Loucy (cell line): ENCODE results near the gene PLBD1.

Experiments
- H2AFZ ChIP-seq: fragments of 200-600 bp; sonication (generic); 2 replicates; pipeline ENCODE4 v1.6.0; 2016; ENCODE audit warnings: antibody characterized with exemption, mild to moderate bottlenecking, low read length, moderate library complexity
- H3F3A ChIP-seq: fragments of 200-600 bp; 2 replicates; pipeline ENCODE4 v1.6.0; 2016; ENCODE audit warnings: antibody characterized with exemption, low read depth, mild to moderate bottlenecking
- H3K27me3 ChIP-seq: fragments of 200-600 bp; sonication (generic); 2 replicates; pipeline ENCODE4 v1.6.1; 2014; ENCODE audit warnings: low read length, mild to moderate bottlenecking; ENCODE audit not compliant: insufficient read depth, poor library complexity, severe bottlenecking
- H3K36me3 ChIP-seq: fragments of 200-600 bp; sonication (generic); 2 replicates; pipeline ENCODE4 v1.6.1; 2016; ENCODE audit warnings: low read length; ENCODE audit not compliant: insufficient read depth
- H3K4me1 ChIP-seq: fragments of 200-600 bp; sonication (generic); 2 replicates; pipeline ENCODE4 v1.5.1; 2014; ENCODE audit warnings: low read length, mild to moderate bottlenecking; ENCODE audit not compliant: insufficient read depth, poor library complexity, severe bottlenecking
- H3K4me2 ChIP-seq: fragments of 200-600 bp; sonication (generic); 2 replicates; pipeline ENCODE4 v1.6.0; 2014; ENCODE audit warnings: antibody characterized with exemption, low read length, low read depth, mild to moderate bottlenecking; ENCODE audit not compliant: poor library complexity, severe bottlenecking
- H3K4me3 ChIP-seq: fragments of 200-600 bp; sonication (generic); 2 replicates; pipeline ENCODE4 v1.5.1; 2014; ENCODE audit warnings: low read length, mild to moderate bottlenecking, mixed read lengths; ENCODE audit not compliant: poor library complexity, severe bottlenecking
- H3K79me2 ChIP-seq: fragments of 200-600 bp; sonication (generic); 2 replicates; pipeline ENCODE4 v1.6.1; 2014; ENCODE audit warnings: low read length; ENCODE audit not compliant: insufficient read depth
- H3K9ac ChIP-seq: fragments of 200-600 bp; sonication (generic); 2 replicates; pipeline ENCODE4 v1.6.0; 2014; ENCODE audit warnings: mild to moderate bottlenecking, low read depth, low read length, moderate library complexity; ENCODE audit not compliant: poor library complexity, severe bottlenecking
- H3K9me2 ChIP-seq: fragments of 200-600 bp; sonication (generic); replicated peaks from 2 replicates; pipeline ENCODE4 v1.6.1; 2016; ENCODE audit warnings: low read depth, low read length, mixed read lengths
- H3K9me3 ChIP-seq: fragments of 200-600 bp; sonication (generic); 2 replicates; pipeline ENCODE4 v1.6.1; 2014; ENCODE audit warnings: mild to moderate bottlenecking, antibody characterized with exemption, low read length, low read depth; ENCODE audit not compliant: insufficient read depth
- H4K20me1 ChIP-seq: fragments of 200-600 bp; sonication (generic); 2 replicates; pipeline ENCODE4 v1.6.0; 2014; ENCODE audit warnings: antibody characterized with exemption, low read length, mild to moderate bottlenecking; ENCODE audit not compliant: insufficient read depth, poor library complexity, severe bottlenecking
- CTCF ChIP-seq: fragments of 200-600 bp; sonication (generic); conservative IDR thresholded peaks from 2 replicates; pipeline ENCODE4 v1.5.1; 2014; ENCODE audit warnings: mild to moderate bottlenecking, antibody characterized with exemption, low read length
- EZH2phosphoT487 ChIP-seq: fragments of 200-600 bp; IDR thresholded peaks from 2 replicates; pipeline ENCODE4 v1.6.1; 2018; ENCODE audit warnings: antibody characterized with exemption, mild to moderate bottlenecking, moderate library complexity, borderline replicate concordance

Gene PLBD1

GRCh38 chr12:14612898-14613445, 45.3 kb upstream of the PLBD1 start:
- Histone ChIP-seq H4K20me1 (no peaks in the 10 kb centered on the region), H3K4me3 (no peak overlapping the region), H3K9me2 (no peaks in the 10 kb centered on the region), H3F3A (no peaks in the 10 kb centered on the region), H3K4me2 (no peak overlapping the region), H3K9me3 (no peaks in the 10 kb centered on the region; the same call in 1 of the 2 replicates), H3K27me3 (no peaks in the 10 kb centered on the region), H3K36me3 (no peaks in the 10 kb centered on the region), H2AFZ (no peak overlapping the region), H3K9ac (no peak overlapping the region), H3K79me2 (no peaks in the 10 kb centered on the region), H3K4me1 (no peaks in the 10 kb centered on the region)
- TF ChIP-seq CTCF = no peak
- no peak for TF ChIP-seq EZH2phosphoT487

GRCh38 chr12:14612250-14612649, 44.6 kb upstream of the PLBD1 start:
- Histone ChIP-seq H3K4me2 (no peak overlapping the region), H3K4me1 (no peaks in the 10 kb centered on the region), H4K20me1 (no peaks in the 10 kb centered on the region), H3K9ac (no peak overlapping the region), H3K9me2 (no peaks in the 10 kb centered on the region), H3K27me3 (no peaks in the 10 kb centered on the region), H3K9me3 (no peaks in the 10 kb centered on the region; the same call in 1 of the 2 replicates), H3K79me2 (no peaks in the 10 kb centered on the region), H2AFZ (no peak overlapping the region), H3K4me3 (no peak overlapping the region), H3F3A (no peaks in the 10 kb centered on the region), H3K36me3 (no peaks in the 10 kb centered on the region)
- TF ChIP-seq EZH2phosphoT487 (no peak), CTCF (no peak)

- TF ChIP-seq CTCF (no peak), EZH2phosphoT487 (no peak)
- no peaks in the 10 kb centered on the region for H4K20me1 ChIP-seq
- no peak overlapping the region for H2AFZ ChIP-seq
- H3K4me2 ChIP-seq = no peak overlapping the region
- H3K4me1 ChIP-seq = no peaks in the 10 kb centered on the region
- H3K9me2 ChIP-seq = no peaks in the 10 kb centered on the region
- H3K9ac ChIP-seq = no peak overlapping the region
- H3K36me3 ChIP-seq = no peaks in the 10 kb centered on the region
- H3K4me3 ChIP-seq = no peak overlapping the region
- no peaks in the 10 kb centered on the region for H3K79me2 ChIP-seq
- H3K9me3 ChIP-seq = peaks cover 2% of the 10 kb centered on the region; the same call in 1 of the 2 replicates
- no peaks in the 10 kb centered on the region for H3K27me3 ChIP-seq
- H3F3A ChIP-seq = no peaks in the 10 kb centered on the region
Observed at GRCh38 chr12:14611640-14612203, 44.0 kb upstream of the PLBD1 start.
